Measurements from ENCODE around the gene TICRR. TPM values are rescaled to one million over a fixed set of nuclear protein-coding genes. Genes with fewer than 3 reads are reported as not detected.
A peak's percentile ranks its signal among the peaks of the same experiment; 100 is the strongest.

Gene TICRR
- total RNA-seq, 2 donors from 2014 or later: 18.5 to 23.4 TPM

- no peak for DNase-seq
Measured at GRCh38 chr15:89625716-89626115, 50.4 kb downstream of the TICRR start.

DNA sequence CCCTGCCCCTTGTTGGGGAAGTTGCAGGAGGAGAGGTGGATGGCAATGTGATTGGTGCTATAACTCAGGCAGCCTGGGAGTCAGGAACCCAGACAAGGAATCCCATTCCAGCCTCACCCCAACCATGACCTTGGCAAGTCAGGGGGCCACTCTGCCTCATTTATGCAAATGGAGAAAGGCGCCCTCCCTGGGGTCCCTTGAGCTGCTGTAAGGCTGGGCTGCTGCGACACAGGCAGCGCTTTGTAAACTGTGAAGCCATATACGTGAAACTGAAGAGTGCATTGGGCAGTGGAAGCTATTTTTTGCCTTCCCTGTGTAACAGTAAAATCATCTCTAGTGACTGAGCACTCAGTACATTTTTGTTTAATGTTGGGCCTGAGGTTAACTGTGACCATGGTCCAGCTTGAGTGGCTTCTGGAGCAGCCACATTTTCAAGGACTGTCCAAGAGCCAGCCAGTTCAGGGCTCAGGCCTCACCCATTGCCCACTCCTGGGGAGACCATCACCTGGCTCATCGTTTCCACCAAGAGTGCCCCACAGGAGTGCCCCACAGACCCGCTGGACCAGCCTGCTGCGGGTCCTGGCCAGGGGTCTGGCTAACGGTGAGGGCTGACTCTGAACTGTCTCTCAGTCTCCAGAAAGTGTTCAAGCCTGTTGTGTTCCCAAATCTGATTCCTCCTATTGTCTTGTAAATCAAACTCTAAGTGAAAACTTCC lies 52.1 kb downstream of the TICRR start:
- DNase-seq (no peak), ATAC-seq (replicated peaks in 1 of 2) (no peak)
- Mint-ChIP-seq H3K36me3 (ENCODE audit: insufficient read depth in 2 of 2) (peaks cover 6 to 49% of the 10 kb centered on the region in 2 donors), H3K4me1 (ENCODE audit: low read depth) (no peaks in the 10 kb centered on the region), H3K9me3 (no peaks in the 10 kb centered on the region), H3K4me3 (no peak overlapping the region), H3K27ac (no peak overlapping the region), H3K27me3 (ENCODE audit: low read depth) (no peaks in the 10 kb centered on the region)

More at GRCh38 chr15:89625716-89626115, 50.4 kb downstream of the TICRR start:
- no peak overlapping the region for H3K27ac Mint-ChIP-seq
- no peak overlapping the region for H3K4me3 Mint-ChIP-seq
- H3K36me3 Mint-ChIP-seq (ENCODE audit: insufficient read depth in 2 of 2): peaks cover 9 to 59% of the 10 kb centered on the region in 2 donors
- no peak for ATAC-seq (replicated peaks in 1 of 2)
- H3K4me1 Mint-ChIP-seq (ENCODE audit: low read depth): no peaks in the 10 kb centered on the region
- H3K27me3 Mint-ChIP-seq (ENCODE audit: low read depth): no peaks in the 10 kb centered on the region
- H3K9me3 Mint-ChIP-seq: no peaks in the 10 kb centered on the region

DNA sequence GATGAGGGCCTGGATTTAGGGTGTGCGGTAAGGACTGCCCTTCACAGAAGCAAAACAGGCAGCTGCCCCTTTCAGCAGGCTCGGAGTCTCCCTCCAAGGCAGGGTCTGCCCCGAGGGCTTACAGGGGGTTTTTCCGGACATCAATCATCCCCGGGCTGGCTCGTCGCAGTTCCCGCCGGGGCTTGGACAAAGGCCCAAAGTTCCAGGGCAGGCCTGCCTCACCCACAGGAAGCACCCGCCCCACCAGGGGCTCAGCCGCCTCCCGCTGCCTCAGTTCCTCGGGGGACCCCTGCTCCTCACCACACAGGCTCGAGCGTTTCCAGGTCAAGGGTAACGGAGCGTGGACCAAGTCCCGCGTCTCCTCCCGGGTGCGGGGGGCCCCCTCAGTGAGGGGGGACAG lies 53.0 kb downstream of the TICRR start:
- H3K4me3 Mint-ChIP-seq: no peak overlapping the region
- ATAC-seq (replicated peaks in 1 of 2) (no peak), DNase-seq (no peak)
- H3K36me3 Mint-ChIP-seq (ENCODE audit: insufficient read depth in 2 of 2): peaks cover 6 to 42% of the 10 kb centered on the region in 2 donors
- H3K27ac Mint-ChIP-seq: no peak overlapping the region
- H3K9me3 Mint-ChIP-seq: no peaks in the 10 kb centered on the region
- no peaks in the 10 kb centered on the region for H3K27me3 Mint-ChIP-seq (ENCODE audit: low read depth)
- H3K4me1 Mint-ChIP-seq (ENCODE audit: low read depth): no peaks in the 10 kb centered on the region

GRCh38 chr15:89628806-89629715 lies 53.8 kb downstream of the TICRR start:
- H3K36me3 Mint-ChIP-seq (ENCODE audit: insufficient read depth in 2 of 2): peaks cover 4 to 35% of the 10 kb centered on the region in 2 donors
- no peaks in the 10 kb centered on the region for H3K4me1 Mint-ChIP-seq (ENCODE audit: low read depth)
- ATAC-seq (replicated peaks in 1 of 2) (no peak), DNase-seq (no peak)
- no peak overlapping the region for H3K27ac Mint-ChIP-seq
- H3K4me3 Mint-ChIP-seq: no peak overlapping the region
- H3K9me3 Mint-ChIP-seq: no peaks in the 10 kb centered on the region
- H3K27me3 Mint-ChIP-seq (ENCODE audit: low read depth): no peaks in the 10 kb centered on the region

DNA sequence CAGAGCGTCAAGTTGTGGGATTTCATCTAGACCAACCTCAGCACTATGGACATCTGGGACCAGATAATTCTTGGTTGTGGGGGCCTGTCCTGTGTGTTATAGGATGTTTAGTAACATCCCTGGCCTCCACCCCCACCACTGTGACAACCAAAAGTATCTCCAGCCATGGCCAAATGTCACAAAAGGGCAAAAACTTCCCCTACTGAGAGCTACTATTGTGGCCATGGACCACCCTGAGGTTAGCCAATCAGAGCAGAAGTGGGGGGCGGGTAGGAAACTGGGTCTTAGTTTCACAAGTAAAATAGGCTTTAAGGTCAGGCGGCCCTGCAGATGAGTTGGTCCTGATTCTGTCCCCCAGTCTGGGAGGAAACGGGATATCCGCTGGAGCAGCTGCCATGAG lies 54.6 kb downstream of the TICRR start:
- no peak for DNase-seq
- no peak for ATAC-seq (replicated peaks in 1 of 2)
- Mint-ChIP-seq H3K4me3 (no peak overlapping the region), H3K27ac (no peak overlapping the region), H3K27me3 (ENCODE audit: low read depth) (no peaks in the 10 kb centered on the region), H3K4me1 (ENCODE audit: low read depth) (no peaks in the 10 kb centered on the region), H3K9me3 (no peaks in the 10 kb centered on the region), H3K36me3 (ENCODE audit: insufficient read depth in 2 of 2) (peaks cover 3 to 29% of the 10 kb centered on the region in 2 donors)

- Mint-ChIP-seq H3K9me3 (peaks cover 0 to under 1% of the 10 kb centered on the region in 2 donors), H3K27ac (no peak overlapping the region), H3K36me3 (ENCODE audit: insufficient read depth in 2 of 2) (peaks cover 3 to 27% of the 10 kb centered on the region in 2 donors), H3K27me3 (ENCODE audit: low read depth) (no peaks in the 10 kb centered on the region), H3K4me1 (ENCODE audit: low read depth) (no peaks in the 10 kb centered on the region), H3K4me3 (no peak overlapping the region)
- DNase-seq (no peak), ATAC-seq (replicated peaks in 1 of 2) (no peak)
Measured at GRCh38 chr15:89630260-89630659, 55.0 kb downstream of the TICRR start.

GRCh38 chr15:89630974-89631901 lies 56.0 kb downstream of the TICRR start:
- Mint-ChIP-seq H3K36me3 (ENCODE audit: insufficient read depth in 2 of 2) (peaks cover 5 to 18% of the 10 kb centered on the region in 2 donors), H3K9me3 (peaks cover 0 to 2% of the 10 kb centered on the region in 2 donors), H3K4me1 (ENCODE audit: low read depth) (no peaks in the 10 kb centered on the region), H3K4me3 (no peak overlapping the region), H3K27ac (no peak overlapping the region), H3K27me3 (ENCODE audit: low read depth) (no peaks in the 10 kb centered on the region)
- ATAC-seq (replicated peaks in 1 of 2) (peak in 1 of 2 donors; percentile 15), DNase-seq (no peak)

DNA sequence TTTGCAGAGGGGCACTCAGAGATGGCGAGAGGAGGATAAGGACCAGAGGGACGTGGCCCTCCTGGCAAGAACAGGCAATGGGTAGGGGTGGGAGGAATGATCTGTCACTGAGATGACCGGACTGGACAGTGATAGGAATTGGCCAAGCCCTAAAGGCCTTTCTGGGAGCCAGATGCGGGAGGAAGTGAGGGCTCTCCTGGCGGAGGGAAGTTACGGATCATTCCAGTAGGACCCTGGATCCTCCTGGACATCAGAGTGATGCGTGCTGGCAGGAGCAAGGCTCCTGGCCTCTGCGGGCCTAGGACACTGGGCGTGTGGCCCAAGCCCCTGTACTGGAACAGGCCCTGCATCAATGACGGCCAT lies 56.6 kb downstream of the TICRR start:
- peak in 1 of 2 donors; percentile 20 for ATAC-seq (replicated peaks in 1 of 2)
- H3K4me3 Mint-ChIP-seq: no peak overlapping the region
- H3K9me3 Mint-ChIP-seq: peaks cover 0 to 2% of the 10 kb centered on the region in 2 donors
- peaks cover 5 to 16% of the 10 kb centered on the region in 2 donors for H3K36me3 Mint-ChIP-seq (ENCODE audit: insufficient read depth in 2 of 2)
- H3K4me1 Mint-ChIP-seq (ENCODE audit: low read depth): no peaks in the 10 kb centered on the region
- no peak for DNase-seq
- no peak overlapping the region for H3K27ac Mint-ChIP-seq
- H3K27me3 Mint-ChIP-seq (ENCODE audit: low read depth): no peaks in the 10 kb centered on the region

- DNase-seq: no peak
- Mint-ChIP-seq H3K4me3 (no peak overlapping the region), H3K36me3 (ENCODE audit: insufficient read depth in 2 of 2) (peaks cover 5 to 11% of the 10 kb centered on the region in 2 donors), H3K4me1 (ENCODE audit: low read depth) (no peaks in the 10 kb centered on the region), H3K27me3 (ENCODE audit: low read depth) (no peaks in the 10 kb centered on the region), H3K9me3 (peaks cover 0 to 2% of the 10 kb centered on the region in 2 donors), H3K27ac (no peak overlapping the region)
- ATAC-seq (replicated peaks in 1 of 2): no peak
Measured at GRCh38 chr15:89632563-89633430, 57.5 kb downstream of the TICRR start.

DNA sequence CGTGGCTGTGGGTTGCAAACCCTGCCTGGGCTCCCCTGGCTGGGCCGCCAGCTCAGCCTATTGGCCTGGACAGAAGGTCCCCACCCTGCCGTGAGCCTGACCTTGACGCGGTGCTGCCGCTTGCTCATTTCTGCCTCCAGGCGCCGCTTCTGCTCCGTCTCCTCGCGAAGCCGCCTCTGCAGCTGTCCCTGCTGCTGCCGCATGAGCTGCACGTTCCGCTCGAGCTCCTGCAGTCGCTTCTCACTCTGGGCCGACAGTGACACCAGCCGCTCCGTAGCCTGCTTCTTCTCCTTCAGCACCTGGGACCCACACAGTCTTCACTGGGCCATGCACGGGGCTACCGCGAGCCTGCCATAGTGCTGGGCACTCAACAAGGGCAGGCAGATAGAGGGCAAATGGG lies 58.3 kb downstream of the TICRR start:
- Mint-ChIP-seq H3K27me3 (ENCODE audit: low read depth) (no peaks in the 10 kb centered on the region), H3K27ac (no peak overlapping the region), H3K36me3 (ENCODE audit: insufficient read depth in 2 of 2) (peaks cover 5 to 9% of the 10 kb centered on the region in 2 donors), H3K4me3 (no peak overlapping the region), H3K9me3 (peaks cover 0 to 2% of the 10 kb centered on the region in 2 donors), H3K4me1 (ENCODE audit: low read depth) (no peaks in the 10 kb centered on the region)
- ATAC-seq (replicated peaks in 1 of 2) (no peak), DNase-seq (no peak)

DNA sequence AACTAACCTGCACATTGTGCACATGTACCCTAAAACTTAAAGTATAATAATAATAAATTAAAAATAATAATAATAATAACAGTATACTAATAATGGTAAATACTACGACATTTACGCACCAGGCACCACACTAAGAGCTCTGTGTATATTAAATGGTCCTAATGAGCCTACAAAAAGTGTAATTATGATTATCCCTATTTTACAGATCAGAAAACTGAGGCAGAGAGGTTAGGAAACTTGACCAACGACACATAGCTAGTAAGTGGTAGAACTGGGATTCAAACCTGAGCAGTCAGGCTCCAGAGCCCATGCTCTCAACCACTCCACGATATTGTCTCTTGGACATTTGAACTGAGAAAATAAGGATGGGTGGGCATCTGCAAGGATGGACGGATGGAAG lies 65.0 kb downstream of the TICRR start:
- Mint-ChIP-seq H3K4me1 (ENCODE audit: low read depth) (no peaks in the 10 kb centered on the region), H3K9me3 (peaks cover 0 to 2% of the 10 kb centered on the region in 2 donors), H3K27me3 (ENCODE audit: low read depth) (no peaks in the 10 kb centered on the region), H3K4me3 (no peak overlapping the region), H3K36me3 (ENCODE audit: insufficient read depth in 2 of 2) (peaks cover 0 to 1% of the 10 kb centered on the region in 2 donors), H3K27ac (no peak overlapping the region)
- ATAC-seq (replicated peaks in 1 of 2): no peak
- DNase-seq: no peak

GRCh38 chr15:89641053-89641452 lies 65.8 kb downstream of the TICRR start:
- DNase-seq (no peak), ATAC-seq (replicated peaks in 1 of 2) (no peak)
- Mint-ChIP-seq H3K4me3 (no peak overlapping the region), H3K9me3 (no peaks in the 10 kb centered on the region), H3K27ac (no peak overlapping the region), H3K36me3 (ENCODE audit: insufficient read depth in 2 of 2) (no peaks in the 10 kb centered on the region), H3K27me3 (ENCODE audit: low read depth) (no peaks in the 10 kb centered on the region), H3K4me1 (ENCODE audit: low read depth) (no peaks in the 10 kb centered on the region)
